ENCODE data around the gene COL2A1.

Gene COL2A1

GRCh38 chr12:47977772-47978597 lies 26.3 kb downstream of the COL2A1 start:
- H3K9me3 ChIP-seq (ENCODE audit: insufficient read depth, low read length), result no peaks in the 10 kb centered on the region
- H3K27me3 ChIP-seq (ENCODE audit: low read depth, low read length), result no peaks in the 10 kb centered on the region
- H2AFZ ChIP-seq (ENCODE audit: low read depth, low read length), result no peak overlapping the region
- no peak overlapping the region for H3K9ac ChIP-seq (ENCODE audit: low read length)
- H3K79me2 ChIP-seq (ENCODE audit: low read length), result no peaks in the 10 kb centered on the region
- H3K36me3 ChIP-seq (replicated peaks; ENCODE audit: low read depth, low read length), result no peaks in the 10 kb centered on the region
- H4K20me1 ChIP-seq (ENCODE audit: insufficient read depth, low read length), result no peaks in the 10 kb centered on the region
- TF ChIP-seq CTCF (IDR thresholded peaks at IDR 0.05; ENCODE audit: low read depth, low read length) (no peak), EZH2phosphoT487 (IDR thresholded peaks at IDR 0.05; ENCODE audit: low read depth) (no peak)
- no peaks in the 10 kb centered on the region for H3K4me1 ChIP-seq (ENCODE audit: low read length)
- no peak overlapping the region for H3K4me3 ChIP-seq (ENCODE audit: low read length)
- no peak overlapping the region for H3K27ac ChIP-seq (ENCODE audit: low read length)
- H3K4me2 ChIP-seq (ENCODE audit: low read length), result no peak overlapping the region

DNA sequence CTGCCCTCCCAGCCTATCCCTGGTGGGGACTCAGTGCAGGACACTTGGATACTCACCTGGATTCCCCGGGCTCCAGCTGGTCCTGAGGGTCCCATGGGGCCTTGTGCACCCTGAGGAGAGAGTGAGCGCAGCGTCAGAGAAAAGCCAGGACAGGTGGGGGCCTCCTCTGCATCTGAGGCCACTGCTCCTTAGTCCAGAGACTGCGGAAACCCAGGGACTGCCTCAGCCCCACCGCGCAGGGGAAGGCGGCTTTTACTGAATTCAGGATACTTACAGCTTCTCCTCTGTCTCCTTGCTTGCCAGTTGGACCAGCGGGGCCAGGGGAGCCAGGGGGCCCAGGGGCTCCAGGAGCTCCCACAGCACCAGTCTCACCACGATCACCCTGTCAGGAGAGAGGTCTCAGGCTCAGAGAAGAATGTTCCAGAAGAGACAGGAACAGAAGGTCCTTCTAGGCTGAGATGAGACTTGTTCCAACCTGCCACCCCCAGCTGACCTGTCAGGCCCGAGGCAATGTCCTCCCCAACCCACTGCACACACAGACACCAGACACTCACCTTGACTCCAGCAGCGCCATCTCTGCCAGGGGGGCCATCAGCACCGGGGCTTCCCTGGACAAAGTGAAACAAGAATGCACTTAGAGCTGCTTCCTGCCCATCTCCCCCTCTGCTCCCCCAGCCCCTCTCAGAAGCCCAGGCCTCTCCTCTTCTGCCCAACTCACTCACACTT lies 27.1 kb downstream of the COL2A1 start:
- Histone ChIP-seq H3K79me2 (ENCODE audit: low read length) (no peaks in the 10 kb centered on the region), H3K36me3 (replicated peaks; ENCODE audit: low read depth, low read length) (no peaks in the 10 kb centered on the region), H3K9ac (ENCODE audit: low read length) (no peak overlapping the region), H3K27ac (ENCODE audit: low read length) (no peak overlapping the region), H3K9me3 (ENCODE audit: insufficient read depth, low read length) (no peaks in the 10 kb centered on the region), H3K4me3 (ENCODE audit: low read length) (no peak overlapping the region), H3K27me3 (ENCODE audit: low read depth, low read length) (no peaks in the 10 kb centered on the region), H2AFZ (ENCODE audit: low read depth, low read length) (no peak overlapping the region), H3K4me1 (ENCODE audit: low read length) (no peaks in the 10 kb centered on the region), H4K20me1 (ENCODE audit: insufficient read depth, low read length) (no peaks in the 10 kb centered on the region), H3K4me2 (ENCODE audit: low read length) (no peak overlapping the region)
- TF ChIP-seq CTCF (IDR thresholded peaks at IDR 0.05; ENCODE audit: low read depth, low read length) (no peak), EZH2phosphoT487 (IDR thresholded peaks at IDR 0.05; ENCODE audit: low read depth) (no peak)

DNA sequence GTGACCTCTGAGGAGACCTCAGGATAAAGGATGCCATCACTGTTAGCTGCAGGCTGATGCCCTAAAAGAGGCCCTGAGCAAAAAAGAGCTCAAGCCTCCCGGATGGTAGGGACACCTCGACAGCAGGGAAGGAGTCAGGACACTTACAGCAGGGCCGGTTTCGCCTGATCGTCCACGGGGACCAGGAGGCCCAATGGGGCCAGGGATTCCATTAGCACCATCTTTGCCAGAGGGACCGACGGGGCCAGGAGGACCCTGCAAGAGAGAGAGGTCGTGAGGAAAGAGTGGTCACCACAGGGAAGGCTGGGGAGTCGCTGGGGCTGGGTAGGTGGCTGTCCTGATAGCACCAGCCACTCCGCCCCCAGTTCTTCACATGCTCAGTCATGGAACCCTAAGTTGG lies 28.5 kb downstream of the COL2A1 start:
- no peak overlapping the region for H3K4me3 ChIP-seq (ENCODE audit: low read length)
- no peaks in the 10 kb centered on the region for H3K79me2 ChIP-seq (ENCODE audit: low read length)
- H3K4me2 ChIP-seq (ENCODE audit: low read length), result no peak overlapping the region
- H3K9ac ChIP-seq (ENCODE audit: low read length), result no peak overlapping the region
- no peaks in the 10 kb centered on the region for H3K9me3 ChIP-seq (ENCODE audit: insufficient read depth, low read length)
- no peak for TF ChIP-seq CTCF (IDR thresholded peaks at IDR 0.05; ENCODE audit: low read depth, low read length)
- no peak for TF ChIP-seq EZH2phosphoT487 (IDR thresholded peaks at IDR 0.05; ENCODE audit: low read depth)
- H3K27me3 ChIP-seq (ENCODE audit: low read depth, low read length), result no peaks in the 10 kb centered on the region
- H4K20me1 ChIP-seq (ENCODE audit: insufficient read depth, low read length), result no peaks in the 10 kb centered on the region
- no peak overlapping the region for H2AFZ ChIP-seq (ENCODE audit: low read depth, low read length)
- H3K27ac ChIP-seq (ENCODE audit: low read length), result no peak overlapping the region
- no peaks in the 10 kb centered on the region for H3K36me3 ChIP-seq (replicated peaks; ENCODE audit: low read depth, low read length)
- no peaks in the 10 kb centered on the region for H3K4me1 ChIP-seq (ENCODE audit: low read length)

DNA sequence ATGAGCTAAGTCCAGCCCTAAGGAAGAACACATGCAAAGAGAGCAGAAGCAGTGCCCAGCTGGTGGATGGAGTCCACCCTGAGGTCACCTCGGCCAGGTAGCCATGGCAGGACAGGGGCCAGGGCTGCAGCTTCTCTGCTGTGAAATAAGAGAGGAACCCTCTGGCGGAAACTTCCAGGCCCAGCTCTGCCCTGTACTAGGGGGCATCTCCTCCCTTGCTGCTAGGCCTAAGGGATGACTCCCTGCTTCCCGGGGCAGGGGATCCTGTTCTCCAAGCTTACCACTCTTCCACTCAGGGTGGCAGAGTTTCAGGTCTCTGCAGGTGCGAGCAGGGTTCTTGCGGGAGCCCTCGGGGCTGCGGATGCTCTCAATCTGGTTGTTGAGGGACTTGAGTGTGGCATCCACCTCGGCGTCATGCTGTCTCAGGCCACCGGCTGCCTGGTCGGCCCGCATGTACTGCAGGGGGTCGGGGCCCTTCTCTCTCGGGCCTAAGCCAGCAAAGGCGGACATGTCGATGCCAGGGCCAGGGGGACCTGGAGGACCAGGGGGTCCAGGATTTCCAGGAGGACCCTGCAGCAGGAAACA lies 29.1 kb downstream of the COL2A1 start:
- Histone ChIP-seq H3K9me3 (ENCODE audit: insufficient read depth, low read length) (no peaks in the 10 kb centered on the region), H3K27ac (ENCODE audit: low read length) (no peak overlapping the region), H2AFZ (ENCODE audit: low read depth, low read length) (no peak overlapping the region), H3K27me3 (ENCODE audit: low read depth, low read length) (no peaks in the 10 kb centered on the region), H3K9ac (ENCODE audit: low read length) (no peak overlapping the region), H3K4me1 (ENCODE audit: low read length) (no peaks in the 10 kb centered on the region), H4K20me1 (ENCODE audit: insufficient read depth, low read length) (no peaks in the 10 kb centered on the region), H3K36me3 (replicated peaks; ENCODE audit: low read depth, low read length) (no peaks in the 10 kb centered on the region), H3K4me2 (ENCODE audit: low read length) (no peak overlapping the region), H3K4me3 (ENCODE audit: low read length) (no peak overlapping the region), H3K79me2 (ENCODE audit: low read length) (no peaks in the 10 kb centered on the region)
- no peak for TF ChIP-seq CTCF (IDR thresholded peaks at IDR 0.05; ENCODE audit: low read depth, low read length)
- TF ChIP-seq EZH2phosphoT487 (IDR thresholded peaks at IDR 0.05; ENCODE audit: low read depth), result no peak
